GM23338 (cell line): ENCODE measurements around the gene BCAS1. TPM values are rescaled to one million over a fixed set of nuclear protein-coding genes. Genes with fewer than 3 reads are reported as not detected.

Source experiments
- ATAC-seq: fragments of 200-7000 bp; cut with Tn5 transposase; 3 replicates; pipeline ENCODE4 v1.9.1; 2020
- DNase-seq: peaks from one replicate; pipeline ENCODE4 v3.0.0-alpha.2; 2015; ENCODE audit warnings: low spot score
- H2AFZ ChIP-seq: fragments of 200-600 bp; sonication (generic); 2 replicates; pipeline ENCODE4 v1.8.0; 2016; ENCODE audit warnings: antibody characterized with exemption, mild to moderate bottlenecking, moderate library complexity
- H3F3A ChIP-seq: fragments of 200-600 bp; sonication (generic); replicated peaks from 2 replicates; pipeline ENCODE4 v1.8.0; 2017; ENCODE audit warnings: antibody characterized with exemption, mixed run types, low read depth
- H3K27ac ChIP-seq: fragments of 200-600 bp; sonication (generic); 2 replicates; pipeline ENCODE4 v1.6.1; 2016; ENCODE audit warnings: low read depth
- H3K27me3 ChIP-seq: fragments of 200-600 bp; sonication (generic); 2 replicates; pipeline ENCODE4 v1.8.0; 2016; ENCODE audit warnings: mild to moderate bottlenecking, mixed run types, moderate library complexity; ENCODE audit not compliant: insufficient read depth
- H3K36me3 ChIP-seq: fragments of 200-600 bp; sonication (generic); 2 replicates; pipeline ENCODE4 v1.8.0; 2016; ENCODE audit warnings: mild to moderate bottlenecking; ENCODE audit not compliant: insufficient read depth
- H3K4me1 ChIP-seq: fragments of 200-600 bp; sonication (generic); 2 replicates; pipeline ENCODE4 v1.8.0; 2016; ENCODE audit warnings: mild to moderate bottlenecking, moderate library complexity; ENCODE audit not compliant: insufficient read depth
- H3K4me2 ChIP-seq: fragments of 200-600 bp; sonication (generic); 2 replicates; pipeline ENCODE4 v1.7.1; 2017; ENCODE audit warnings: mixed run types
- H3K4me3 ChIP-seq: fragments of 200-600 bp; sonication (generic); 2 replicates; pipeline ENCODE4 v1.6.1; 2016; ENCODE audit warnings: mixed run types
- H3K79me2 ChIP-seq: fragments of 200-600 bp; sonication (generic); replicated peaks from 2 replicates; pipeline ENCODE4 v1.8.0; 2017; ENCODE audit warnings: mild to moderate bottlenecking; ENCODE audit not compliant: insufficient read depth
- H3K9me2 ChIP-seq: fragments of 200-600 bp; sonication (generic); 2 replicates; pipeline ENCODE4 v1.8.0; 2017; ENCODE audit not compliant: insufficient read depth
- H4K20me1 ChIP-seq: fragments of 200-600 bp; sonication (generic); replicated peaks from 2 replicates; pipeline ENCODE4 v1.8.0; 2017; ENCODE audit warnings: mild to moderate bottlenecking; ENCODE audit not compliant: insufficient read depth
- H3K27ac Mint-ChIP-seq: 2 replicates; pipeline ENCODE4 v1.8.0; 2020; ENCODE audit warnings: inconsistent platforms, mild to moderate bottlenecking, moderate library complexity, mixed read lengths
- H3K27me3 Mint-ChIP-seq: 3 replicates; pipeline ENCODE4 v1.8.0; 2022; ENCODE audit warnings: low read depth, mild to moderate bottlenecking, moderate library complexity, mixed read lengths, inconsistent platforms; ENCODE audit not compliant: insufficient read depth, poor library complexity
- H3K36me3 Mint-ChIP-seq: 3 replicates; pipeline ENCODE4 v1.8.0; 2021; ENCODE audit warnings: low read depth, mild to moderate bottlenecking, inconsistent platforms, moderate library complexity, mixed read lengths
- H3K4me1 Mint-ChIP-seq: 3 replicates; pipeline ENCODE4 v1.8.0; 2020; ENCODE audit warnings: mild to moderate bottlenecking, inconsistent platforms, mixed read lengths
- H3K4me3 Mint-ChIP-seq: 3 replicates; pipeline ENCODE4 v1.8.0; 2021; ENCODE audit warnings: moderate library complexity, mild to moderate bottlenecking, inconsistent platforms, mixed read lengths
- H3K9me3 Mint-ChIP-seq: 3 replicates; pipeline ENCODE4 v1.8.0; 2020; ENCODE audit warnings: moderate library complexity, mild to moderate bottlenecking, inconsistent platforms, mixed read lengths
- CTCF ChIP-seq, 2 experiments: fragments of 200-600 bp in 1 of 2; sonication (generic) in 1 of 2; conservative IDR thresholded peaks; 2 replicates each; pipeline versions ENCODE4 v1.5.1 to v1.6.1; 2016 to 2017; ENCODE audit warnings: antibody characterized with exemption in 2 of 2, low read depth in 2 of 2, mild to moderate bottlenecking in 2 of 2, moderate library complexity in 1 of 2
- EZH2 ChIP-seq: fragments of 200-600 bp; sonication (generic); IDR thresholded peaks from one replicate; pipeline ENCODE4 v1.8.0; 2017; ENCODE audit warnings: antibody characterized with exemption, mild to moderate bottlenecking, low read depth; ENCODE audit not compliant: unreplicated experiment
- EZH2phosphoT487 ChIP-seq: fragments of 200-600 bp; sonication (generic); IDR thresholded peaks from one replicate; pipeline ENCODE4 v1.8.1; 2018; ENCODE audit warnings: antibody characterized with exemption; ENCODE audit not compliant: unreplicated experiment
- JUNB ChIP-seq: IDR thresholded peaks from one replicate; pipeline ENCODE4 v1.6.1; 2016; ENCODE audit warnings: antibody characterized with exemption; ENCODE audit not compliant: unreplicated experiment
- STAT1 ChIP-seq: IDR thresholded peaks from one replicate; pipeline ENCODE4 v1.6.1; 2016; ENCODE audit warnings: antibody characterized with exemption; ENCODE audit not compliant: unreplicated experiment
- ZNF331 ChIP-seq: fragments of 250-450 bp; sonication (Bioruptor Pico); IDR thresholded peaks from 2 replicates; pipeline ENCODE4 v1.5.0; 2020; ENCODE audit warnings: low read depth, mild to moderate bottlenecking, moderate library complexity
- polyA plus RNA-seq: library from polyadenylated mRNA; unstranded; fragments of >200 nt; fragmentation: Nextera tagmentation; extraction: Ambion mirVana; gene quantifications from 2 replicates; pipeline ENCODE4 v1.2.1, GENCODE V29; 2016
- total RNA-seq: library from RNA; depleted of rRNA; stranded (reverse); fragments of >200 nt; shearing (Covaris generic); gene quantifications from 2 replicates; pipeline ENCODE4 v1.2.3, GENCODE V29; 2014
- TF ChIP-seq, protein P1 (sequence below): IDR thresholded peaks from 2 replicates; pipeline ENCODE4 v1.6.1; 2016; ENCODE audit warnings: antibody characterized with exemption
- TF ChIP-seq, protein P2 (sequence below): fragments of 250-450 bp; sonication (Bioruptor Pico); IDR thresholded peaks from 2 replicates; pipeline ENCODE4 v1.5.0; 2020; ENCODE audit warnings: mild to moderate bottlenecking, moderate library complexity

BCAS1 gene
- total and polyA plus RNA-seq, 2 experiments from 2014 or later, result 0.17 to 0.19 TPM

DNA sequence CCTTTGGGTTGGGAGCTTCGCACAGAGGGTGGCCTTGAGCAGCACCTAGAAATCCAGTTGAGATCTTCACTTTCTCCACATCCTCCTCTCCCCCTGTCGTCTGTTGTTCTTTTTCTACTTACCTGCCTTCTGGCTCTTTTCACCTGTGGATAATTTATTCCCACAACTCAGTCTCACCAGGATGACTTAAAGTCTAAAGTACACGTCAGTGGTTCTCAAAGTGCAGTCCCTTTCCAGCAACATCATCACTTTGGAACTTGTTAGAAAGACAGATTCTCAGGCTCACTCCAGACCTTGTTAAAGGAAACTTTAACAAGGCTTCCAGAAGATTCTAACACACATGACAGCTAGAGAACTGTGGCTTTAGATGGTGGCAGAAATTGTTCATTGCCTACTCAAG is 27.7 kb upstream of the BCAS1 start:
- DNase-seq (no peak), ATAC-seq (no peak)
- H3K36me3 ChIP-seq, result no peaks in the 10 kb centered on the region
- H3K9me2 ChIP-seq, result no peaks in the 10 kb centered on the region
- no peak overlapping the region for H3K4me2 ChIP-seq
- no peaks in the 10 kb centered on the region for H3K36me3 Mint-ChIP-seq
- H3K4me3 ChIP-seq, result no peak overlapping the region
- no peak overlapping the region for H3K27ac Mint-ChIP-seq
- H3K79me2 ChIP-seq, result no peaks in the 10 kb centered on the region
- H3F3A ChIP-seq, result 0 out of 2 replicates have a peak, but pooled peaks cover 2% of the 10 kb centered on the region
- H3K27ac ChIP-seq, result no peak overlapping the region
- no peaks in the 10 kb centered on the region for H4K20me1 ChIP-seq
- TF ChIP-seq EZH2 (no peak), CTCF (conservative IDR thresholded peaks at IDR 0.05; ENCODE audit: low read depth in 2 of 2) (no peak), EZH2phosphoT487 (no peak)
- TF ChIP-seq, protein P1, sequence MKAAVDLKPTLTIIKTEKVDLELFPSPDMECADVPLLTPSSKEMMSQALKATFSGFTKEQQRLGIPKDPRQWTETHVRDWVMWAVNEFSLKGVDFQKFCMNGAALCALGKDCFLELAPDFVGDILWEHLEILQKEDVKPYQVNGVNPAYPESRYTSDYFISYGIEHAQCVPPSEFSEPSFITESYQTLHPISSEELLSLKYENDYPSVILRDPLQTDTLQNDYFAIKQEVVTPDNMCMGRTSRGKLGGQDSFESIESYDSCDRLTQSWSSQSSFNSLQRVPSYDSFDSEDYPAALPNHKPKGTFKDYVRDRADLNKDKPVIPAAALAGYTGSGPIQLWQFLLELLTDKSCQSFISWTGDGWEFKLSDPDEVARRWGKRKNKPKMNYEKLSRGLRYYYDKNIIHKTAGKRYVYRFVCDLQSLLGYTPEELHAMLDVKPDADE, result no peak
- H3K27me3 Mint-ChIP-seq, result peaks cover 2% of the 10 kb centered on the region
- no peaks in the 10 kb centered on the region for H3K27me3 ChIP-seq
- no peaks in the 10 kb centered on the region for H3K4me1 ChIP-seq
- no peak overlapping the region for H2AFZ ChIP-seq
- H3K4me1 Mint-ChIP-seq, result no peaks in the 10 kb centered on the region
- H3K9me3 Mint-ChIP-seq, result no peaks in the 10 kb centered on the region
- no peak overlapping the region for H3K4me3 Mint-ChIP-seq

DNA sequence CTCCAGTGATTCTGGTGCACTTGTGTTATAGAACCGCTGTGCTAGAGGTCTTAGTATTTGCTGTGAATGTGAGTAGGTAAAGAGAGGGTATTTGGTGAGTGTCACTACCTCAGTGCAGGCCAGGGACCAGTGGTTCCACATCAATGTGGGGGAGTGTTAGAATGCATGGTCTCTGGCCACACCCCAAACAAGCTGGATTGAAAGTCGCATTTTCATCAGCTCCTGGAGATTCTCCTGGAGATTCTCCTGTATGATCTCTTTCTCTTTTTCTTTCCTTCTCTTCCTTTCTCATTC is 26.8 kb upstream of the BCAS1 start:
- H3K36me3 ChIP-seq, result no peaks in the 10 kb centered on the region
- Mint-ChIP-seq H3K27me3 (peaks cover 2% of the 10 kb centered on the region), H3K4me3 (no peak overlapping the region), H3K9me3 (no peaks in the 10 kb centered on the region), H3K4me1 (no peaks in the 10 kb centered on the region), H3K27ac (no peak overlapping the region), H3K36me3 (no peaks in the 10 kb centered on the region)
- no peak; the same call in 2 of the 3 replicates for ATAC-seq
- TF ChIP-seq, protein P2, sequence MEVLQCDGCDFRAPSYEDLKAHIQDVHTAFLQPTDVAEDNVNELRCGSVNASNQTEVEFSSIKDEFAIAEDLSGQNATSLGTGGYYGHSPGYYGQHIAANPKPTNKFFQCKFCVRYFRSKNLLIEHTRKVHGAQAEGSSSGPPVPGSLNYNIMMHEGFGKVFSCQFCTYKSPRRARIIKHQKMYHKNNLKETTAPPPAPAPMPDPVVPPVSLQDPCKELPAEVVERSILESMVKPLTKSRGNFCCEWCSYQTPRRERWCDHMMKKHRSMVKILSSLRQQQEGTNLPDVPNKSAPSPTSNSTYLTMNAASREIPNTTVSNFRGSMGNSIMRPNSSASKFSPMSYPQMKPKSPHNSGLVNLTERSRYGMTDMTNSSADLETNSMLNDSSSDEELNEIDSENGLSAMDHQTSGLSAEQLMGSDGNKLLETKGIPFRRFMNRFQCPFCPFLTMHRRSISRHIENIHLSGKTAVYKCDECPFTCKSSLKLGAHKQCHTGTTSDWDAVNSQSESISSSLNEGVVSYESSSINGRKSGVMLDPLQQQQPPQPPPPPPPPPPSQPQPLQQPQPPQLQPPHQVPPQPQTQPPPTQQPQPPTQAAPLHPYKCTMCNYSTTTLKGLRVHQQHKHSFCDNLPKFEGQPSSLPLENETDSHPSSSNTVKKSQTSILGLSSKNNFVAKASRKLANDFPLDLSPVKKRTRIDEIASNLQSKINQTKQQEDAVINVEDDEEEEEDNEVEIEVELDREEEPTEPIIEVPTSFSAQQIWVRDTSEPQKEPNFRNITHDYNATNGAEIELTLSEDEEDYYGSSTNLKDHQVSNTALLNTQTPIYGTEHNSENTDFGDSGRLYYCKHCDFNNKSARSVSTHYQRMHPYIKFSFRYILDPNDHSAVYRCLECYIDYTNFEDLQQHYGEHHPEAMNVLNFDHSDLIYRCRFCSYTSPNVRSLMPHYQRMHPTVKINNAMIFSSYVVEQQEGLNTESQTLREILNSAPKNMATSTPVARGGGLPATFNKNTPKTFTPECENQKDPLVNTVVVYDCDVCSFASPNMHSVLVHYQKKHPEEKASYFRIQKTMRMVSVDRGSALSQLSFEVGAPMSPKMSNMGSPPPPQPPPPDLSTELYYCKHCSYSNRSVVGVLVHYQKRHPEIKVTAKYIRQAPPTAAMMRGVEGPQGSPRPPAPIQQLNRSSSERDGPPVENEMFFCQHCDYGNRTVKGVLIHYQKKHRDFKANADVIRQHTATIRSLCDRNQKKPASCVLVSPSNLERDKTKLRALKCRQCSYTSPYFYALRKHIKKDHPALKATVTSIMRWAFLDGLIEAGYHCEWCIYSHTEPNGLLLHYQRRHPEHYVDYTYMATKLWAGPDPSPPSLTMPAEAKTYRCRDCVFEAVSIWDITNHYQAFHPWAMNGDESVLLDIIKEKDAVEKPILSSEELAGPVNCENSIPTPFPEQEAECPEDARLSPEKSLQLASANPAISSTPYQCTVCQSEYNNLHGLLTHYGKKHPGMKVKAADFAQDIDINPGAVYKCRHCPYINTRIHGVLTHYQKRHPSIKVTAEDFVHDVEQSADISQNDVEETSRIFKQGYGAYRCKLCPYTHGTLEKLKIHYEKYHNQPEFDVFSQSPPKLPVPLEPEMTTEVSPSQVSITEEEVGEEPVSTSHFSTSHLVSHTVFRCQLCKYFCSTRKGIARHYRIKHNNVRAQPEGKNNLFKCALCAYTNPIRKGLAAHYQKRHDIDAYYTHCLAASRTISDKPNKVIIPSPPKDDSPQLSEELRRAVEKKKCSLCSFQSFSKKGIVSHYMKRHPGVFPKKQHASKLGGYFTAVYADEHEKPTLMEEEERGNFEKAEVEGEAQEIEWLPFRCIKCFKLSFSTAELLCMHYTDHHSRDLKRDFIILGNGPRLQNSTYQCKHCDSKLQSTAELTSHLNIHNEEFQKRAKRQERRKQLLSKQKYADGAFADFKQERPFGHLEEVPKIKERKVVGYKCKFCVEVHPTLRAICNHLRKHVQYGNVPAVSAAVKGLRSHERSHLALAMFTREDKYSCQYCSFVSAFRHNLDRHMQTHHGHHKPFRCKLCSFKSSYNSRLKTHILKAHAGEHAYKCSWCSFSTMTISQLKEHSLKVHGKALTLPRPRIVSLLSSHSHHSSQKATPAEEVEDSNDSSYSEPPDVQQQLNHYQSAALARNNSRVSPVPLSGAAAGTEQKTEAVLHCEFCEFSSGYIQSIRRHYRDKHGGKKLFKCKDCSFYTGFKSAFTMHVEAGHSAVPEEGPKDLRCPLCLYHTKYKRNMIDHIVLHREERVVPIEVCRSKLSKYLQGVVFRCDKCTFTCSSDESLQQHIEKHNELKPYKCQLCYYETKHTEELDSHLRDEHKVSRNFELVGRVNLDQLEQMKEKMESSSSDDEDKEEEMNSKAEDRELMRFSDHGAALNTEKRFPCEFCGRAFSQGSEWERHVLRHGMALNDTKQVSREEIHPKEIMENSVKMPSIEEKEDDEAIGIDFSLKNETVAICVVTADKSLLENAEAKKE (CRISPR knock-in tag), result no peak
- TF ChIP-seq STAT1 (no peak), ZNF331 (CRISPR knock-in tag) (no peak), JUNB (no peak)
- H3K4me1 ChIP-seq, result no peaks in the 10 kb centered on the region
- no peaks in the 10 kb centered on the region for H3K9me2 ChIP-seq
- no peak overlapping the region for H3K4me2 ChIP-seq
- no peak overlapping the region for H3K4me3 ChIP-seq
- H3F3A ChIP-seq, result 0 out of 2 replicates have a peak, but pooled peaks cover 2% of the 10 kb centered on the region
- DNase-seq, result no peak
- no peaks in the 10 kb centered on the region for H4K20me1 ChIP-seq
- H2AFZ ChIP-seq, result no peak overlapping the region
- H3K27ac ChIP-seq, result no peak overlapping the region
- no peaks in the 10 kb centered on the region for H3K79me2 ChIP-seq
- H3K27me3 ChIP-seq, result no peaks in the 10 kb centered on the region
